ENCODE measurements around the gene WHRN. TPM values are rescaled to one million over a fixed set of nuclear protein-coding genes. Genes with fewer than 3 reads are reported as not detected.
A peak's percentile ranks its signal among the peaks of the same experiment; 100 is the strongest.

WHRN gene
- total and polyA plus RNA-seq, 9 of the 15 experiments (the other 6 are each of a cell fraction or from before 2014, with no cell fraction given): 0.31 to 14.1 (median 3.0) TPM

DNA sequence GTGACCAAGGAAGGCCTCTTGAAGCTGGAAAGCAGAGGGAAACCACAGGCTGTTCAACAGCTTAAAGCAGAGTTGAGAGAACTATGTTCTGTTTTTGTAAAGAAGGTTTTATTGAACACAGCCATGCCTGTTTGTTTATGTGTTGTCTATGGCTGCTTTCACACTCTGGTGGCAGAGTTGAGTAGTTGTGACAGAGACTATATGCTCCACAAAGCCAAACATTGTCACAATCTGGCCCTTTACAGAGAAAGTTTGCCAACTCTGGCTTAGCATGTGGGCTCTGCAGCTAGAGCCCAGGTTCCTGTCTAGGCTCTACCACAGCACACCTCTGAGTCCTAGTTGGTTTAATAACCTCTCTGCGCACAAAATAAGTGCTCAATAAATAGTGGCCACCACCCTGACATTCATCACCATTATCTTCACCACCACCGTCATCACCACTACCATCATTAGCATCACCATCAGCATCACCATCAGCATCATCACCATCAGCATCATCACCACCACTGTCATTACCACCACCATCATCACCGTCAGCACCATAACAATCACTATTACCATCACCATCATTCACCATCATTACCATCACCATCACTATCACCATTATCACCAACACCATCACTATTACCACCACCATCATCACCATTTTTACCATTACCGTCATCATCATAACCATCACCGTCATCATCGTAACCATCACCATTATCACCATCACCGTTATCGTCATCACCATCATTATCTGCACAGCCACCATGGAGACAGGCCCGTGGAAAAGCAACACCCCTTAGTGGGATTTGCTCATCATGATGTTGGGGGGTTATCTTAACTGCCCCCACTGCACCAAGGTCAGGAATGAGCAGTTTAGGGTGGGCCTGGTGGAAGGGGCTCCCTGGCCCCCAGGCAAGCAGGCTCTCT, 135.8 kb downstream of the WHRN start (continued):
- TF ChIP-seq, protein P1, sequence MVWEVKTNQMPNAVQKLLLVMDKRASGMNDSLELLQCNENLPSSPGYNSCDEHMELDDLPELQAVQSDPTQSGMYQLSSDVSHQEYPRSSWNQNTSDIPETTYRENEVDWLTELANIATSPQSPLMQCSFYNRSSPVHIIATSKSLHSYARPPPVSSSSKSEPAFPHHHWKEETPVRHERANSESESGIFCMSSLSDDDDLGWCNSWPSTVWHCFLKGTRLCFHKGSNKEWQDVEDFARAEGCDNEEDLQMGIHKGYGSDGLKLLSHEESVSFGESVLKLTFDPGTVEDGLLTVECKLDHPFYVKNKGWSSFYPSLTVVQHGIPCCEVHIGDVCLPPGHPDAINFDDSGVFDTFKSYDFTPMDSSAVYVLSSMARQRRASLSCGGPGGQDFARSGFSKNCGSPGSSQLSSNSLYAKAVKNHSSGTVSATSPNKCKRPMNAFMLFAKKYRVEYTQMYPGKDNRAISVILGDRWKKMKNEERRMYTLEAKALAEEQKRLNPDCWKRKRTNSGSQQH (CRISPR knock-in tag; IDR thresholded peaks at IDR 0.05): peak; percentile 93
- TF ChIP-seq, protein P2, sequence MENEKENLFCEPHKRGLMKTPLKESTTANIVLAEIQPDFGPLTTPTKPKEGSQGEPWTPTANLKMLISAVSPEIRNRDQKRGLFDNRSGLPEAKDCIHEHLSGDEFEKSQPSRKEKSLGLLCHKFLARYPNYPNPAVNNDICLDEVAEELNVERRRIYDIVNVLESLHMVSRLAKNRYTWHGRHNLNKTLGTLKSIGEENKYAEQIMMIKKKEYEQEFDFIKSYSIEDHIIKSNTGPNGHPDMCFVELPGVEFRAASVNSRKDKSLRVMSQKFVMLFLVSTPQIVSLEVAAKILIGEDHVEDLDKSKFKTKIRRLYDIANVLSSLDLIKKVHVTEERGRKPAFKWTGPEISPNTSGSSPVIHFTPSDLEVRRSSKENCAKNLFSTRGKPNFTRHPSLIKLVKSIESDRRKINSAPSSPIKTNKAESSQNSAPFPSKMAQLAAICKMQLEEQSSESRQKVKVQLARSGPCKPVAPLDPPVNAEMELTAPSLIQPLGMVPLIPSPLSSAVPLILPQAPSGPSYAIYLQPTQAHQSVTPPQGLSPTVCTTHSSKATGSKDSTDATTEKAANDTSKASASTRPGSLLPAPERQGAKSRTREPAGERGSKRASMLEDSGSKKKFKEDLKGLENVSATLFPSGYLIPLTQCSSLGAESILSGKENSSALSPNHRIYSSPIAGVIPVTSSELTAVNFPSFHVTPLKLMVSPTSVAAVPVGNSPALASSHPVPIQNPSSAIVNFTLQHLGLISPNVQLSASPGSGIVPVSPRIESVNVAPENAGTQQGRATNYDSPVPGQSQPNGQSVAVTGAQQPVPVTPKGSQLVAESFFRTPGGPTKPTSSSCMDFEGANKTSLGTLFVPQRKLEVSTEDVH (IDR thresholded peaks at IDR 0.05; ENCODE audit: low read depth, partially characterized antibody): peak; percentile 41
- TF ChIP-seq EHMT2 (IDR thresholded peaks at IDR 0.05) (0 out of 2 replicates have a peak, but pooled peaks have one; percentile 39), KLF13 (tag; IDR thresholded peaks at IDR 0.05; ENCODE audit: borderline replicate concordance, low read depth) (no peak), HDAC1 (IDR thresholded peaks at IDR 0.05) (peak in 1 of 2 experiments; percentile 26; a peak in 1 of 4 replicates), ZBTB17 (CRISPR knock-in tag; IDR thresholded peaks at IDR 0.05) (no peak)

Measured in K562 (cell line).